Nephron progenitor cell (in vitro differentiated cells): ENCODE data around the gene MAGEA11.
"Not testable (repeated sequence)": the region's sequence is repeated elsewhere in the genome, so short reads cannot be mapped to it uniquely, and the experiment has no call there.

Experiments used
- DNase-seq: peaks from one replicate; pipeline ENCODE4 v3.0.0; 2021
- H3K27ac Mint-ChIP-seq: 2 replicates; pipeline ENCODE4 v1.8.0; 2021; ENCODE audit warnings: mild to moderate bottlenecking, moderate library complexity, mixed read lengths
- H3K27me3 Mint-ChIP-seq: 2 replicates; pipeline ENCODE4 v1.8.0; 2021; ENCODE audit warnings: mild to moderate bottlenecking, low read depth, mixed read lengths; ENCODE audit not compliant: poor library complexity
- H3K36me3 Mint-ChIP-seq: 2 replicates; pipeline ENCODE4 v1.8.0; 2021; ENCODE audit warnings: low read depth, mixed read lengths
- H3K4me1 Mint-ChIP-seq: 2 replicates; pipeline ENCODE4 v1.8.0; 2021; ENCODE audit warnings: mixed read lengths
- H3K4me3 Mint-ChIP-seq: 2 replicates; pipeline ENCODE4 v1.8.0; 2021; ENCODE audit warnings: mild to moderate bottlenecking, moderate library complexity, mixed read lengths
- H3K9me3 Mint-ChIP-seq: 2 replicates; pipeline ENCODE4 v1.8.0; 2021; ENCODE audit warnings: mild to moderate bottlenecking, moderate library complexity, mixed read lengths
- CTCF ChIP-seq: fragments of 200-600 bp; sonication (generic); IDR thresholded peaks from 2 replicates; pipeline ENCODE4 v1.5.0; 2021; ENCODE audit warnings: antibody characterized with exemption

The MAGEA11 gene

GRCh38 chrX:149683966-149684730 lies 27.7 kb upstream of the MAGEA11 start:
- TF ChIP-seq CTCF = no peak
- Mint-ChIP-seq H3K27ac (no peak overlapping the region), H3K36me3 (no peaks in the 10 kb centered on the region), H3K27me3 (no peaks in the 10 kb centered on the region), H3K4me3 (no peak overlapping the region), H3K9me3 (peaks cover 42% of the 10 kb centered on the region), H3K4me1 (peaks cover 11% of the 10 kb centered on the region)
- DNase-seq = no peak

GRCh38 chrX:149687991-149688390 lies 23.9 kb upstream of the MAGEA11 start:
- H3K4me1 Mint-ChIP-seq = peaks cover 8% of the 10 kb centered on the region
- H3K9me3 Mint-ChIP-seq = peaks cover 61% of the 10 kb centered on the region

GRCh38 chrX:149688552-149688951 lies 23.3 kb upstream of the MAGEA11 start:
- DNase-seq = no peak
- H3K27me3 Mint-ChIP-seq = no peaks in the 10 kb centered on the region
- no peak for TF ChIP-seq CTCF
- H3K4me1 Mint-ChIP-seq = peaks cover 2% of the 10 kb centered on the region
- peaks cover 63% of the 10 kb centered on the region for H3K9me3 Mint-ChIP-seq
- no peak overlapping the region for H3K4me3 Mint-ChIP-seq
- no peaks in the 10 kb centered on the region for H3K36me3 Mint-ChIP-seq
- no peak overlapping the region for H3K27ac Mint-ChIP-seq

More at GRCh38 chrX:149687991-149688390, 23.9 kb upstream of the MAGEA11 start:
- no peak for TF ChIP-seq CTCF
- H3K27ac Mint-ChIP-seq = no peak overlapping the region
- H3K27me3 Mint-ChIP-seq = no peaks in the 10 kb centered on the region
- no peaks in the 10 kb centered on the region for H3K36me3 Mint-ChIP-seq
- DNase-seq = no peak
- no peak overlapping the region for H3K4me3 Mint-ChIP-seq

GRCh38 chrX:149691794-149692193 lies 20.1 kb upstream of the MAGEA11 start:
- Mint-ChIP-seq H3K9me3 (peaks cover 67% of the 10 kb centered on the region), H3K27me3 (peaks cover 1% of the 10 kb centered on the region), H3K27ac (no peak overlapping the region), H3K36me3 (no peaks in the 10 kb centered on the region), H3K4me1 (no peaks in the 10 kb centered on the region), H3K4me3 (no peak overlapping the region)
- no peak for DNase-seq
- no peak for TF ChIP-seq CTCF

GRCh38 chrX:149692686-149693272 lies 19.1 kb upstream of the MAGEA11 start:
- H3K27me3 Mint-ChIP-seq, H3K27ac Mint-ChIP-seq, H3K36me3 Mint-ChIP-seq, H3K4me3 Mint-ChIP-seq, H3K4me1 Mint-ChIP-seq, DNase-seq: not testable (repeated sequence)
- peaks cover 70% of the 10 kb centered on the region for H3K9me3 Mint-ChIP-seq

- H3K27ac Mint-ChIP-seq = no peak overlapping the region
- H3K36me3 Mint-ChIP-seq = no peaks in the 10 kb centered on the region
- peaks cover 7% of the 10 kb centered on the region for H3K27me3 Mint-ChIP-seq
- H3K9me3 Mint-ChIP-seq = peaks cover 59% of the 10 kb centered on the region
- TF ChIP-seq CTCF = no peak
- DNase-seq = no peak
- no peak overlapping the region for H3K4me3 Mint-ChIP-seq
- no peaks in the 10 kb centered on the region for H3K4me1 Mint-ChIP-seq
Observed at GRCh38 chrX:149699761-149700160, 12.1 kb upstream of the MAGEA11 start.
